NT2/D1 (cell line): Measurements from ENCODE around the gene FOXB1.

Experiments
- SUZ12 ChIP-seq: IDR thresholded peaks from 2 replicates; pipeline ENCODE4 v1.6.1; 2011; ENCODE audit not compliant: insufficient read length, insufficient read depth; ENCODE audit errors: extremely low read depth
- YY1 ChIP-seq: IDR thresholded peaks from 2 replicates; pipeline ENCODE4 v1.6.1; 2011; ENCODE audit not compliant: insufficient read length, insufficient read depth
- ZNF274 ChIP-seq: IDR thresholded peaks from 2 replicates; pipeline ENCODE4 v1.6.1; 2011; ENCODE audit warnings: mild to moderate bottlenecking, low read depth, low read length

- no peak for TF ChIP-seq YY1
- no peak for TF ChIP-seq ZNF274
- TF ChIP-seq SUZ12 = no peak
Observed at GRCh38 chr15:59972241-59972640, 31.9 kb upstream of the FOXB1 start.
